ENCODE measurements around the gene FBXL17.

DNA sequence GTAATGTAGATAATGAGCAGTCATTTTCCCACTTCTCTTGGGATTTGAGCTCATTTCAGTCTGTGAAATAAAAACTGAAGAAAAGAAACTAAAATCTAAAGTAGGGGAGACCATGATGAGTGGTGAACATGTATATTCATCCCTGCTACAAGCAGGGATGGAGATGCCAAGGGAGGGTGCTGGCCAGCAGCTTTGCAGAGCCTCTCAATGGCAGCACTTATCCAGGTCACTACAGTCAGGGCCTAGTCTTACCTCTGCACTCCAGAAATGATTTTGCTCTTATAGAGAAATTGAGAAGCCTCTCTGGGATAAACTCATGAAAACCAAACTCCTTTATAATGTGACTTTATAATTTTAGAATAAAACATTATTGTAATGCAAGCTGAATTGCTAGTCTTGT lies 317.6 kb downstream of the FBXL17 start:
- TF ChIP-seq, protein P1, sequence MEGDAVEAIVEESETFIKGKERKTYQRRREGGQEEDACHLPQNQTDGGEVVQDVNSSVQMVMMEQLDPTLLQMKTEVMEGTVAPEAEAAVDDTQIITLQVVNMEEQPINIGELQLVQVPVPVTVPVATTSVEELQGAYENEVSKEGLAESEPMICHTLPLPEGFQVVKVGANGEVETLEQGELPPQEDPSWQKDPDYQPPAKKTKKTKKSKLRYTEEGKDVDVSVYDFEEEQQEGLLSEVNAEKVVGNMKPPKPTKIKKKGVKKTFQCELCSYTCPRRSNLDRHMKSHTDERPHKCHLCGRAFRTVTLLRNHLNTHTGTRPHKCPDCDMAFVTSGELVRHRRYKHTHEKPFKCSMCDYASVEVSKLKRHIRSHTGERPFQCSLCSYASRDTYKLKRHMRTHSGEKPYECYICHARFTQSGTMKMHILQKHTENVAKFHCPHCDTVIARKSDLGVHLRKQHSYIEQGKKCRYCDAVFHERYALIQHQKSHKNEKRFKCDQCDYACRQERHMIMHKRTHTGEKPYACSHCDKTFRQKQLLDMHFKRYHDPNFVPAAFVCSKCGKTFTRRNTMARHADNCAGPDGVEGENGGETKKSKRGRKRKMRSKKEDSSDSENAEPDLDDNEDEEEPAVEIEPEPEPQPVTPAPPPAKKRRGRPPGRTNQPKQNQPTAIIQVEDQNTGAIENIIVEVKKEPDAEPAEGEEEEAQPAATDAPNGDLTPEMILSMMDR (conservative IDR thresholded peaks at IDR 0.05; ENCODE audit: low read length) = no peak
- no peak for TF ChIP-seq EZH2phosphoT487 (IDR thresholded peaks at IDR 0.05; ENCODE audit: borderline replicate concordance)
